GM21447 (cell line): ENCODE measurements around the gene HIPK1.
"Not testable (repeated sequence)": the region's sequence is repeated elsewhere in the genome, so short reads cannot be mapped to it uniquely, and the experiment has no call there.

Experiments used
- ATAC-seq: cut with Tn5 transposase; IDR thresholded peaks from one replicate; pipeline ENCODE4 v1.9.1; 2021; ENCODE audit not compliant: unreplicated experiment

HIPK1 gene

DNA sequence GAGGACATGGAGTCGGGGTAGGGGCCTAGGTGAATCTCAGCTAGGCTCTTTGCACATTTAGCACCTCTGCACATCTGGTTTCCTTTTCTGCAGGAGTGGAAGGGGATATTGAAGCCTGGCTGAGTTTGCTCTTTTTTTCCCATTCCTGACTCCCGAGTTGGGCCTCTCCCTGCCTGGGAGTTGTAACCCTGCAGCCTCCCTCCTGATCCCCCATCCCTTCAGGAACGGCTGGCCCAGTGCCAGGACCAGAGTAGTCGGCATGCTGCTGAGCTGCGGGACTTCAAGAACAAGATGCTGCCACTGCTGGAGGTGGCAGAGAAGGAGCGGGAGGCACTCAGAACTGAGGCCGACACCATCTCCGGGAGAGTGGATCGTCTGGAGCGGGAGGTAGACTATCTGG is 51.0 kb downstream of the HIPK1 start:
- ATAC-seq = no peak

DNA sequence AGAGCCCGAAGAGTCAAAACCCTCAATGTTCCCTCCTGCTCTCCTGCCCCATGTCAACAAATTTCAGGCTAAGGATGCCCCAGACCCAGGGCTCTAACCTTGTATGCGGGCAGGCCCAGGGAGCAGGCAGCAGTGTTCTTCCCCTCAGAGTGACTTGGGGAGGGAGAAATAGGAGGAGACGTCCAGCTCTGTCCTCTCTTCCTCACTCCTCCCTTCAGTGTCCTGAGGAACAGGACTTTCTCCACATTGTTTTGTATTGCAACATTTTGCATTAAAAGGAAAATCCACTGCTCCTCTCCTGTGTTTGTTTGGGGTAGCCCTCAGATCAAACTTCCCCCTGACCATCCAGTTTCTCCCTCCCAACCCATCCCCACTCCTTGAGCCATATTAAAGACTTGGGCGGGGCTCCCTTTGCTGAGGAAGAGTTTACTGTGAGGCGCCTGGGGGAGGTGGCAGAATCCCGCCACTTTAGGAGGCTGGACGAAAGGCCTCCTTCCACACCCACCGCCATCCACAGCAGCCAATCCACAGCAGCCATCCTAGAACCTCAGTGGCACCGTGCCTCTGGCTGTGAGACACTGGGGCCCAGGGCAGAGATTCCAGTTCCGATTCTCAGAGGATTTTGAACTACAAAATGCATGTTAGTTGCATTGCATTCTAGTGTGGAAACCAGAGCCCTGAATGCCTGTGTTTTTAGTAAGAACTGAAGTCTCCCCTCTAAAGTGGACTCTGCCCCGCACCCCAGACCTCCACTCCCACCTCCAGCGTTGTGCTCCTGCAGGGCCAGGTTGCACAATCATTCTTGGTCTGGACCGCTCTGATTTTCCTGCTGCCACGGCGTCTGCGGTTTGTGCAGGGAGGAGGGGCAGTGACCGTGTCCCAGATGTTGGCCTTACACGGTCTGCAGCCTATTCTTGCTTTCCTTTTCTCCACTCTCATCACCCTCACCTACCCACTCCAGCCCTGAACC is 53.1 kb downstream of the HIPK1 start:
- ATAC-seq = no peak

DNA sequence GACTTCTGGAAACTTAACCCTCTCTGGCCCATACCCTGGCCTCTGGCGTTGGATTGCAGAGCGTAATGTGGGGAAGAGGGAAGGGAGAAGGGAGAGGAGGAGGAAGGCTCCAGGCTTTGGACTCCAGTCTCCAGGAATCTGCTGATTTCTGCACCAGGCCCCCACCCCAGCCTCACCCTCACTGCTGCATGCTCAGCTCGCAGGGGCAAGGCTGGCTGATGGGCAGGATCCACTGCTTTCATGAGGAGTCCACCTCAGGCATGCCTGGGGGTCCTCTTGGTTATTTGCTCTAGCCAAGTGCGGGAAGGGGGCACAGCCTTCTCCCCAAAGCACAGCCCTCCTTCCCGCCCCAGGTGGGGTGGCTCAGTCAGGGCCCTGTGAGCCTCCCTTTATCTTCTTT is 53.8 kb downstream of the HIPK1 start:
- ATAC-seq = no peak

DNA sequence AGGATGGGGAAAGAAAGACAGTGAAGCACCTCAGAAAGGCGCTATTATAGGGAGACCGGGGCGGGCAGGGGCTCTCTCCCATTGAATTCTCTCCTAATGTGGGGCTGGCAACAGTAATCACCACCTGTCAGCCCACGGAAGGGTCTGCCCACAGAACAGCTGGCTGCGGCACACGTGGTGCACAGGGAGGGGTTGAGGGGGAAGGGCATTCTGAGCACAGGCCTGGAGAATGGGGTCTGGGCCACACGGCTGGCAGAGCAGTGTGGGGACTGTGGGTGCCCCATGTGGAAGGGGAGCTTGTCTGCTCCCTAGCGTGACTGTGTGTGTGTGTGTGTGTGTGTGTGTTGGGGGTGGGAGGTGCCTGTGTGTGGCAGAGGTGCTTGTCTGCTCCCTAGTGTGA is 54.3 kb downstream of the HIPK1 start:
- no peak for ATAC-seq

DNA sequence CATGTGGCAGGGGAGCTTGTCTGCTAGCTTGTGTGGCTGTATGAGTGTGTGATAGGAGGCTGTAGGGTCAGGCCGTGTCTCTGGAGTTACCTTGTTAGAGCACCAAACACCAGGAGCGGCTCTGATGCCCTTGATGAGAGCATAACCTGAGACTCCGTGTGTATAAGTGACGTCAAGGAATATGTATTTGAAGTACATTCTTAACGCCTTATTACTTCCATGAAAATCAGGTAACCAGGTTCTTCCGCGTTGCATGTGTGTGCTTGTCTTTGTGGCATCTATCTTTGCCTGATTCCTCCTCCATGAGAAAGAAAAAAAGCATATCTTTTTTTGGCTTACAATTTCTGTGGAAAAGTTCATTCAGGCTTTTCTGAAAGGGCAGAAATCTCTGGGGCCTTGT is 54.7 kb downstream of the HIPK1 start:
- no peak for ATAC-seq

DNA sequence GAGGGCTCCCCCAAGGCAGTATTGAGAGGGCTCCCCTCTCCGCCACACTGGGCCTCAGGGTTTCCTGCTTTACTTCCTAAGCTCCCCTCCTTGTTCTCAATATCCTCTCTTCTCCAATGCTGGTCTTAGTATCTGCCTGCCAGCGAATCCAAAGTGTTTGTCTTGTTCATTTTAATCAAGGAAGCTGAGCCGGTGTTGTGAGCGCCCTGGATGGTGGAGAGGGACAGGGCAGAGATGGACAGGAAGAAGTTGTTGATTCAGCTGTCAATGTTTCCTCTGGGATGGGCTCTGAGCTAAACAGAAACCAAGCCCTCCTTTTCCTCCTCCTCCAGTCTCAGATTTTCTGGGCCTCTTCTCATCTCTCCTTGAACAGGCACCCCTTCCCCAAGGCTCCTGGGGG is 55.6 kb downstream of the HIPK1 start:
- no peak for ATAC-seq

GRCh38 chr1:113986802-113987201 is 57.7 kb downstream of the HIPK1 start:
- ATAC-seq = no peak

DNA sequence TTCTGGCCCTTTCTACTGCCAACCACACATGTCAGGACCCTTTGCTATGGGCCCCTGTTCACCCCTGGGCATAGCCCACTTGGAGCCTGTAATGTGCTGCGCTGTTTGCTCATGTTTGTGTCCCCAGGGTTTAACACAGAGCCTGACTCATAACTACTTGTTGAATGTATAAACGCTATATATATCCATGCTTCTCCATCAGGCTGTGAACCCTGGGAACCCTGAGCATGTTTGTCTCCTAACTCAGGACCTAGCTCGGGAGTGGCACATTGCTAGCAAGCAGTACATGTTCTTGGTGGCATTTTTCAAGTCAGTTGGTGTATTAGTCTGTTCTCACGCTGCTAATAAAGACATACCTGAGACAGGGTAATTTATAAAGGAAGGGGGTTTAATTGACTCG is 58.1 kb downstream of the HIPK1 start:
- no peak for ATAC-seq

DNA sequence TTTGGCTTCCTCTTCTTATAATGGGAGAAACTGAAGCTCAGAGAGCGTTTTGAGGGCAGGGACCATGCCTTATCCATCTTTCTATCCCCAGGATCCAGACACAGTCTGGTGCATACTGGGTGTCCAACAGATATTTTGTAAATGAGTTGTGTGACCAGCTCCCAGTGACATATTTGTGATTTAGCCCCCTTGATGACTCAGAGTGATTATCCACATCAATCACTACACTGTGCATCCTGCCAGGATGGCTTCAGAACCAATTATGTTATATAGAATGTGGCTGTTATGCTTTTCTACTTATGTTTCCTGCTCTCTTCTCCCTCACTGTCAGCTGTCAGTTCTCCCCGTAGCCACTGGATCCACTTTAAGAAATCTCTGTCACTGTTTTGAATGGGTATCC is 61.4 kb downstream of the HIPK1 start:
- ATAC-seq = no peak

GRCh38 chr1:113990961-113991360 is 61.8 kb downstream of the HIPK1 start:
- no peak for ATAC-seq

- no peak for ATAC-seq
These were observed 62.4 kb downstream of the HIPK1 start for GRCh38 chr1:113991467-113991997.

GRCh38 chr1:113993072-113993471 is 63.9 kb downstream of the HIPK1 start:
- ATAC-seq = no peak

GRCh38 chr1:113993766-113994165 is 64.6 kb downstream of the HIPK1 start:
- ATAC-seq = no peak

DNA sequence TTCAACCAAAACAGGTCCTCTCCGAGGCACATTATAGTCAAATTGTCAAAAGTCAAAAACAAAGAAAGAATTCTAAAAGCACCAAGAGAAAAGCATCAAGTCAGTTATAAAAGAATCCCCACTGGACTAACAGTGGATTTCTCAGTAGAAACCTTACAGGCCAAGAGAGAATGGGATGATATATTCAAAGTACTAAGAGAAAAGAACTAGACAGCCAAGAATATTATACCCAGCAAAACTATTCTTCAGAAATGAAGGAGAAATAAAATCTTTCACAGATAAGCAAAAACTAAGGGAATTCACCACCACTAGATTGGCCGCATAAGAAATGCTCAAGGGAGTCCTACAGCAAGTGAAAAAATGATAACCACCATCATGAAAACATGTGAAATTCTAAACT is 66.3 kb downstream of the HIPK1 start:
- ATAC-seq = no peak

- ATAC-seq = no peak
These were observed 69.2 kb downstream of the HIPK1 start for GRCh38 chr1:113998361-113998760.

- ATAC-seq = no peak
These were observed 70.1 kb downstream of the HIPK1 start for GRCh38 chr1:113999233-113999632.

DNA sequence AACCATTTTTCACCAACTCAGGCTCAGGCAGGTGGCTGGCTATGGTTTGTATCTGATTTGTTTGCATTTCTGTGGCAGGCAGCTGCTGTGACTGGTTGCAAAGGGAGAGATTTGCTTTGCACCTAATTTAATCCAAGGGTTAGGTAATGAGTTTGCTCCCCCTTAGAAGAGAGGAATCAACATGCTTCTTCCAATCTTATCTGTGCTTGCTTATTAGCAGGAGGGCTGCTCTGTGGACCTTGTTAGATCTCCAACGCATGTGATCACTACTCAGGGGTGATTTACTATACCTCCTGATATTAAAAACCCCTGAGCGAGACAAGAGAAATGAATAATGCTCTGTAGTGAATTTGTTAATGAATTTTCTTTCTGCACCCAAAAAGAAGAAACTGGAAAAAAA is 70.7 kb downstream of the HIPK1 start:
- ATAC-seq = no peak

DNA sequence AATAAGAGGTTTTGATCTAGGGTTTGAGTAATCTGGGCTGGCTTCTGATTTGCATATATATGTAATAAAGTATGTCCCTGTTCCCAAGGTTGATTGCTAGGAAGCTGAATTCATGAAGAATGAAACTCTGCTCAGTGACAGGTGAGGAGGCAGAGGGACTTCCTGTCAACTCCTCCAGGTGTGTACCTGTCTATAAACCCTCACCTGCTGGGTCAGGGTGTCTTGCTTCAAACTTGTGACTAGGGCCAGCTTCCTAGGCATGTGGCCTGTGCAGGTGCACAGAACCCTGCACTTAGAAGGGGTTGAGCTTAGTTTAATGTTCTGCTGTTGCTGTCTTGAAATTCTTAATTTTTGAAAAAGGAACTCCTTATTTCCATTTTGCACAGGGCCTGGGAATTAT is 71.3 kb downstream of the HIPK1 start:
- ATAC-seq = no peak

GRCh38 chr1:114002492-114003239 is 73.5 kb downstream of the HIPK1 start:
- no peak for ATAC-seq

- ATAC-seq = no peak
These were observed 74.3 kb downstream of the HIPK1 start for GRCh38 chr1:114003431-114003830.

GRCh38 chr1:114006825-114007224 is 77.7 kb downstream of the HIPK1 start:
- ATAC-seq = not testable (repeated sequence)

DNA sequence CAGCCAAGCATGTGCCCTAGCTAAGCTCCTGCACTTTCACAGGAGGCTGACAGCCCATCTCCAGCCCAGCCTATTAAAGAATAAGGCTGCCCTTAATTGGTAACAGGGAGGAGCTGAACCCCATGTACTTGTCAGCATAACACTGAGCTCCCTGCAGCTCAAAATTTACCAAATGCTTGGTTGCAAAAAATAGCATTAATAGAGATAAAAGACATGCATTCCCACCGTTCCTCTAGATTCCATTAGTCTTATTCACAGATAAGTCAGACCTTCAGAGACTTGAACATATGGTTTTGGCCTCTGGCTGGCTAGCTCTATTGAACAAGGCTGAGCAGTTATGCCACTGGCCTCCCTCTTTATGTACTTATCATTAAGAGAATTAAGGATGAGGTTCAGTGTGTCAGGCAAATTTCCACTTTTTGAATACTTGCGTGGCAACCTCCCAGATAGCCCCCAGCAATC is 79.4 kb downstream of the HIPK1 start:
- no peak for ATAC-seq
